Measurements from ENCODE around the gene CEBPB. TPM values are rescaled to one million over a fixed set of nuclear protein-coding genes. Genes with fewer than 3 reads are reported as not detected.
A peak's percentile ranks its signal among the peaks of the same experiment; 100 is the strongest.
"Not testable (repeated sequence)": the region's sequence is repeated elsewhere in the genome, so short reads cannot be mapped to it uniquely, and the experiment has no call there.

The CEBPB gene
- total RNA-seq, 1 experiment from 2014 or later: 109 TPM

GRCh38 chr20:50191544-50192363 is 1.1 kb downstream of the CEBPB start:
- no peak for DNase-seq (ENCODE audit: extremely low read depth, low read depth)

GRCh38 chr20:50192364-50193198 is 2.0 kb downstream of the CEBPB start:
- peak; percentile 95 for DNase-seq (ENCODE audit: extremely low read depth, low read depth)

- no peak for DNase-seq (ENCODE audit: extremely low read depth, low read depth)
Measured at GRCh38 chr20:50193199-50193835, 2.7 kb downstream of the CEBPB start.

DNA sequence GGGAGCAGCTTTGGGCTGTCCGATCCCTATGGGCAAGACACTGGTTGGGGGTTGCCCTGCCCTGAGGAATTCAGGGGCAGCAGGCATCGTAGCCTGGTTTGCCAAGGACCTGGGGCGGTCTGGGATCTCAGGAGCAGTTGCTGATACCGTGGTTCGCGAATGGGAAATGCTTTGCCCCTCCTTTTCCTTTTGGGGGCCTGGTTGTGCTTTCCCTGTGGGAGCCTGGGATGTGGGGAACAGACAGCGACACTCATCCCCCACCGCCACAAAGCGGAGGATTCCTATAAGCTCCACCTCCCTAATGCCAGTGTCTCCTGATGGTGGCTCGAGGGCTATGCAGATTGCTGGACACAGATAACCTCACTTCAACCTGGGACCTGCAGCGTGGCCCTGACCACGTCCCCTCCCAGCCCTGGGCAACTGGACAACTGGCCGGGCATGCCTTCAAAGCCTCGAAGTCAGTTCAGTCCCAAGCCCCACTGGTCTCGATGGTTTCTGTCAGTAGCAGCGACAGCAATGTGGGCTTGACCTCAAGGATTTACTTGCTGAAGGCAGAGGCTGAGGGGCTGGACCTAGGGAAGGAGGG is 3.3 kb downstream of the CEBPB start:
- no peak for DNase-seq (ENCODE audit: extremely low read depth, low read depth)

- no peak for DNase-seq (ENCODE audit: extremely low read depth, low read depth)
Measured at GRCh38 chr20:50194422-50194830, 3.8 kb downstream of the CEBPB start.

DNA sequence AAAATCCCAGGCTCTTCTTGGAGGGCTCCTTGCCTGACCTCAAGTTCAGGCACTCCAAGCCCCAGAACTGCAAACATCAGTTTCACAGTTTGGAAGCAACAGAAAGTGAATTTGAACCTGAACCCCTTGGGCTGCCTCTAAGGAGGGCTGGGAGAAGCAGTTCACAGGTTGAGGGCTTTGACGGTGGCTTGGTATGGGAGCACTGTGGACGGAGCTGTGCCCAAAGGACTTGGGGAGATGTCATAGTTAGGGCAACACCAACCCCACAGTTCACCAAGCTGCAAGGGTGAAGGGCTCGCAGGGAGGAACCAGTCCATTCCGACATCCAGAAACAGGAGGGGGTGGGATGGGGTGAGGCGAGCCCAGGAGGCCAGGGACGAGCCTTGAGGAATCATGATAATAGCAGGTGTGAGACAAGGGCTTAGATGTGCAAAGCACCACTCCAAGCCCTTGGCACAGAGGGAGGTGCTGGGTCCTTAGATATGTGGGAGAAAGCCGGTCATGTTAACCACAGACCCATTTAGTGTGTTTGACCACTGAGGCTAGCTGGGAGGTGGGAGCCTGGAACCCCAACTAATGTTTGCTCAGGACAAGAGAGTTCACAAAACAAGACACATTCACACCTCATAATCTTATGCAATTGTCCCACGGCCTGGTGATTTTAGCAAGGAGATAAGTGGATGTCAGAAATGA is 4.3 kb downstream of the CEBPB start:
- no peak for DNase-seq (ENCODE audit: extremely low read depth, low read depth)

DNA sequence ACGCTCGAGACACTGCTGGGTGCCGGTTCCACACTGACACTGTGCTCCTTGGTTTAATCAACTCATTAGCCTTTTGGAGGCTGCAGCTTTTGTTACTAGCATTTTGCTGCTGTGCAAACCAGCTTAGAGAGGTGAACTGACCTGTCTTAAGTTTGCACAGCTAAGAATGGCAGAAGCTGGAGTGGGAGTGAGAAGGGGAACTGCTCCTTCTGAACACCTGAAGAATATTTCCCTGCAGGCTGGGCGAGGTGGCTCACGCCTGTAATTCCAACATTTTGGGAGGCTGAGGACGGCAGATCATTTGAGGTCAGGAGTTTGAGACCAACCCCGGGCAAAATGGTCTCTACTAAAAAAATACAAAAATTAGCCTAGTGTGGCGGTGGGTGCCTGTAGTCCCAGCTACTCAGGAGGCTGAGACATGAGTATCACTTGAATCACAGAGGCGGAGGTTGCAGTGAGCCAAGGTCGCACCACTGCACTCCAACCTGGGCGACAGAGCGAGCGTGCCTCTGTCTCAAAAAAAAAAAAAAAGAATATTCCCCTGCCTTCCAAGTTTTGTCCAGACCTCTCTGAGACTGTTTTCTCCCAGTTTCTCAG is 5.0 kb downstream of the CEBPB start:
- no peak for DNase-seq (ENCODE audit: extremely low read depth, low read depth)

GRCh38 chr20:50196248-50196647 is 5.6 kb downstream of the CEBPB start:
- no peak for DNase-seq (ENCODE audit: extremely low read depth, low read depth)

DNA sequence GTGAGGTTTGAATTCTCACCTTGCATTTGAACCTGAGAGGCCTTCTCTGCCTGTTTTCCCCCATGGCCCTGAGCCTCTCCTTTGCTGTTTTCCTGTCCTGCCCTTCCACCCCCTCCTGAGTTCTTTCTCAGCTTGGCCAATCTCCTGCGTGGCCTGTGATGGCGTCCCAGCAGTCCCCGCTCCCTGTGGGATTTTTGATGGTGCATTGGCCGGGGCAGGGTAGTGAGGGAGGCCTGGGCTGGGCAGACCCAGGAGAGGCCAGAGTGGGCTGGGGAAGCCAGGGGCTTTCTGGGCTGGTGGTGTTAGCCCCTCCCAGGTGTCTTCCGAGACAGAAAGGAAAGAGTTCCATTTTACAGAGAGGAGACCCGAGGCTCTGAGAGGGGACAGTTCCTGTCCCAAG is 6.3 kb downstream of the CEBPB start:
- DNase-seq (ENCODE audit: extremely low read depth, low read depth): no peak

- DNase-seq (ENCODE audit: extremely low read depth, low read depth): no peak
Measured at GRCh38 chr20:50197463-50198179, 7.0 kb downstream of the CEBPB start.

DNA sequence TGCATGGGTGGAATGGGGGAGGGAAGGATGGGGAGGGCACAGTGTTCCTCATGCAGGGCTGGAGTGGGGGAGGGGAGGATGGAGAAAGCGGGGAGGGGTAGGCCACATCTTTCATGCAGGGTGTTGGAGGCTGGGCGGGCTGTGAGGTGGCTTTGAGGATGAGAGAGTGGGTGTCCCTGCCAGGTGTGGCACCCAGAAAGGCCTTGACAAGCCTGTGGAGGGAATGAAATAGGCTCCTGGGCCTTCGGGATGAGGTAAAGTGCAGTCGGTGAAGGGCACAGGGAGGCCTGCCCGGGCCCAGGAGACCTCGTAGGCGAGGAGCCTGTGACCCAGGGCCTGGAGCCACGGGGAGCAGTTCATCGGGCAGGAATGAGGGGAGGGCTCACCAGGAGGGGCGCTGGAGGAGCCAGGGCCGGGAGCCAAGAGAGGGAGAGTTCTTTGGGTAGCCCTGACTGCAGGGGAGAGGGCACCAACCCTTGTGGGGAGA is 7.6 kb downstream of the CEBPB start:
- no peak for DNase-seq (ENCODE audit: extremely low read depth, low read depth)

GRCh38 chr20:50198716-50199115 is 8.1 kb downstream of the CEBPB start:
- DNase-seq (ENCODE audit: extremely low read depth, low read depth): no peak

DNA sequence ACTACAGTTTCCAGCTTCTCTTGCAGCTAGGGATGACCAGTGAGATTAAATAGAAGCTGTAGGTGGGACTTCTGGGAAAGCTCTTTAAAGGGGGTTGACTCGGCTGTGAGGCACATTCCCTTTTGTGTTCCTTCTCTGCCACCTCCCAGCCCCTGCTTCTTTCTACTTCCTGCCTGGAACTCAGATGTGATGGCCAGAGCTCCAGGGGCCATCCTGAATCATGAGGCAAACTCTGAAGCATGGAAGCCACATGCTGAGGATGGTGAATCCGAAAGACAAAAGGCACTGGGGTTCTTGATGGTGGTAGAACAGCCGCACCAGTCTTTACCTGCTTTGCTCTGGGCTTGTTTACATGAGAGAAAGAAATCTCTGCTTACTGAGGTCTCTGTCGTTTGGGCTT is 9.1 kb downstream of the CEBPB start:
- DNase-seq (ENCODE audit: extremely low read depth, low read depth): no peak

DNA sequence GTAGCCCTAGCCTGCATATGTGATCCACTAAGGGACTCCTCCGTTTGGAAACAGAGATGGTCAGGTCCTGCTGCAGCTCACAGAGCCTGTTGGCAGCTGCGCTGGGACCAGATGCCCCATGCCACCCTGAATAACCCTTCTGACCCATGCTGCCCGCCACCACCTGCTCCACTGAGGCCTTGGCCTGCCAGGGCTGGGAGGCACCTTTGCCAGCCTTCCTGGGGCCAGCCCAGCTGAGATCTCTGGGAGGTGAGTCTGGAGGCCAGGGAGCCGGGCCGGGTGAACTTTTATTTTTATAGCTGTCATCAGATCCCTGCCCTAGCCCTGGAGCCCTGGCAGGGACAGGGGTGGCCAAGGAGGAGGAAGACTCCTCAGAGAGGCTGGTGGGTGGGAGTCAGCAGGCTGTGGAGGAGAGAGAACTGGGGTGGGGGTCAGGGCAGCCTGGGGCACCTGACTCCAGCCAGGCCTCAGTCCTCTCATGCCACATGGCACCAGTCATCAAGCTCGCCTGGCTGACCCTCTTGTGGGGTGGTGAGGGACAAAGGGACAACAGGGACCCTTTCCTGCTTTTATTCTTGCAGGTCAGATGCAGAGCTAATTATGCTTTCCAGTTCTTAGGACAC is 10.0 kb downstream of the CEBPB start:
- no peak for DNase-seq (ENCODE audit: extremely low read depth, low read depth)

GRCh38 chr20:50201710-50202109 is 11.1 kb downstream of the CEBPB start:
- not testable (repeated sequence) for DNase-seq (ENCODE audit: extremely low read depth, low read depth)

DNA sequence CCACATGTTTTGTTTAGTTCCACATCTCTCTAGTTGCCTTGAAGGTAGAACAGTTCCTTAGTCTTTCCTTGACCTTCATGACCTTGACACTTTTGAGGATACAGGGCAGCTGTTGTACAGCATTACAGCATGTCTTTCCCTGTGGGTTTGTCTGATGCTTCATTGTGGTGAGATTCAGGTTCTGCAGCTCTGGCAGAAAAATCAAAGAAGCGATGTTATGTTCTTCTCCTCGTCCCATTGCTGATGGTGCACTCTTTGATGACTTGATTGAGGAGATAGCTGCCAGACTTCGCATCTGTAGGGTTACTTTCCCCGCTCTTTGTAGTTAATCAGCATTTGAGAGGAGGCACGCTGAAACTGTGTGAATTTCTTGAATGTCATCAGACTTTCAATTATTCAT is 12.0 kb downstream of the CEBPB start:
- DNase-seq (ENCODE audit: extremely low read depth, low read depth): no peak

GRCh38 chr20:50203951-50204937 is 13.6 kb downstream of the CEBPB start:
- DNase-seq (ENCODE audit: extremely low read depth, low read depth): no peak

DNA sequence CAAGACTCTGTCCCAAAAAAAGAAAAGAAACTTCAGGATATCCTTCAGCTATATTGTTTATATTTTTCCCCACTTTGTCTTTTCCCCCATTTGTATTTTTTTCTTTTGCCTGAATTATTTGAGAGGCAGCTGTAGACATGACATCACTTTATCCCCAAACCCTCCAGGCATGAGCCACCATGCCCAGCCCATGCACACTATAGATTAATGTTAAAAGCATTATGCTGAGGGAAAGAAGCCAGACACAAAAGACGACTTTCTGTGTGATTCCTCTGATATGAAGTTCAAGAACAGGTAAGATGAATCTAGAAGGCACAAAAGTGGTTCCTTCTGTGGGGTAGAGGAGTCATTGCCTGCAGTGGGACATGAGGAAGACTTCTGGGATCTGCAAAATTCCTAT is 16.4 kb downstream of the CEBPB start:
- DNase-seq (ENCODE audit: extremely low read depth, low read depth): no peak

All from NCI-H460 (cell line).